K562 (cell line): Measurements from ENCODE around the gene SLC4A2. TPM values are rescaled to one million over a fixed set of nuclear protein-coding genes. Genes with fewer than 3 reads are reported as not detected.
A peak's percentile ranks its signal among the peaks of the same experiment; 100 is the strongest.

Experiments used
- CHD2 ChIP-seq: IDR thresholded peaks from 2 replicates; pipeline ENCODE4 v1.6.1; 2011; ENCODE audit warnings: low read depth, low read length
- E2F3 ChIP-seq: fragments of 250-450 bp; sonication (Bioruptor Pico); IDR thresholded peaks from 2 replicates; pipeline ENCODE4 v1.4.0; 2020; ENCODE audit warnings: mild to moderate bottlenecking
- EGR1 ChIP-seq: fragments of 450-650 bp; conservative IDR thresholded peaks from 2 replicates; pipeline ENCODE4 v1.6.1; 2017; ENCODE audit warnings: mild to moderate bottlenecking
- HSF4 ChIP-seq: fragments of 250-450 bp; sonication (Bioruptor Pico); IDR thresholded peaks from 2 replicates; pipeline ENCODE4 v2.1.2; 2022; ENCODE audit warnings: mild to moderate bottlenecking, moderate library complexity, borderline replicate concordance
- KAT2B ChIP-seq: IDR thresholded peaks from one replicate; pipeline ENCODE4 v1.6.1; 2012; ENCODE audit warnings: low read depth, mild to moderate bottlenecking, control low read depth, inconsistent platforms, low read length, moderate library complexity
- NELFE ChIP-seq: IDR thresholded peaks from 2 replicates; pipeline ENCODE4 v1.6.1; 2011; ENCODE audit warnings: mild to moderate bottlenecking; ENCODE audit not compliant: insufficient read depth, insufficient read length
- NFATC3 ChIP-seq: fragments of 450-650 bp; IDR thresholded peaks from 2 replicates; pipeline ENCODE4 v1.6.1; 2017; ENCODE audit warnings: mild to moderate bottlenecking
- ZC3H11A ChIP-seq: IDR thresholded peaks from 2 replicates; pipeline ENCODE4 v1.6.1; 2012; ENCODE audit warnings: low read depth, low read length, improper control_type of control experiment
- ZFPM2 ChIP-seq: fragments of 250-450 bp; sonication (Bioruptor Pico); IDR thresholded peaks from 2 replicates; pipeline ENCODE4 v1.5.1; 2022; ENCODE audit warnings: mild to moderate bottlenecking
- ZKSCAN8 ChIP-seq: fragments of 200-800 bp; sonication (Bioruptor generic); IDR thresholded peaks from 2 replicates; pipeline ENCODE4 v1.6.1; 2016; ENCODE audit warnings: missing genetic modification characterization, missing compliant biosample characterization
- ZNF23 ChIP-seq: fragments of 250-450 bp; sonication (Bioruptor Pico); IDR thresholded peaks from 2 replicates; pipeline ENCODE4 v1.4.0; 2020; ENCODE audit warnings: mild to moderate bottlenecking
- ZNF41 ChIP-seq: fragments of 250-450 bp; sonication (Bioruptor Pico); conservative IDR thresholded peaks from 2 replicates; pipeline ENCODE4 v1.4.0; 2020; ENCODE audit warnings: mild to moderate bottlenecking
- ZNF561 ChIP-seq: fragments of 450-650 bp; formaldehyde crosslinking; conservative IDR thresholded peaks from 2 replicates; pipeline ENCODE4 v1.4.0; 2020; ENCODE audit warnings: mild to moderate bottlenecking, moderate library complexity
- ZNF695 ChIP-seq: fragments of 450-650 bp; formaldehyde crosslinking; IDR thresholded peaks from 2 replicates; pipeline ENCODE4 v1.4.0; 2020; ENCODE audit warnings: mild to moderate bottlenecking, moderate library complexity
- polyA plus RNA-seq, 8 experiments: library from polyadenylated mRNA; depleted of rRNA in 4 of 8; stranded (reverse) in 5 of 8; unstranded in 3 of 8; fragments of >200 nt; fragmentation: Nextera tagmentation in 2 of 8; fragmentation: Illumina TruSeq in 1 of 8; extraction: Ambion mirVana in 2 of 8; extraction: Trizol in 1 of 8; gene quantifications; 2 replicates each; pipeline versions ENCODE4 v1.2.1 to v1.2.3, GENCODE V29; 2011 to 2014; ENCODE audit warnings: inconsistent platforms in 1 of 8, missing spikeins in 1 of 8
- total RNA-seq, 7 experiments: library from RNA; depleted of rRNA in 6 of 7; stranded (reverse); fragments of >200 nt in 6 of 7; fragmentation: Illumina TruSeq in 2 of 7; extraction: Trizol in 2 of 7; gene quantifications; 2 replicates each; pipeline versions ENCODE4 v1.2.1 to v1.2.3, GENCODE V29; 2011 to 2021; ENCODE audit warnings: low replicate concordance in 1 of 7
- TF ChIP-seq, protein P1 (sequence below): IDR thresholded peaks from 3 replicates; pipeline ENCODE4 v1.6.1; 2011; ENCODE audit warnings: borderline replicate concordance, mild to moderate bottlenecking; ENCODE audit not compliant: insufficient read length, insufficient read depth
- TF ChIP-seq, protein P2 (sequence below): fragments of 450-650 bp; IDR thresholded peaks from 2 replicates; pipeline ENCODE4 v1.7.1; 2018; ENCODE audit warnings: mild to moderate bottlenecking, low read depth; ENCODE audit not compliant: partially characterized antibody
- TF ChIP-seq, protein P3 (sequence below): fragments of 250-450 bp; sonication (Bioruptor Pico); IDR thresholded peaks from 2 replicates; pipeline ENCODE4 v1.8.0; 2022; ENCODE audit warnings: moderate library complexity, mild to moderate bottlenecking, inconsistent platforms
- TF ChIP-seq, protein P4 (sequence below), 3 experiments: IDR thresholded peaks in 2 of 3; conservative IDR thresholded peaks in 1 of 3; 2 replicates each; pipeline ENCODE4 v1.5.1; 2011 to 2012; ENCODE audit warnings: low read length in 3 of 3, mild to moderate bottlenecking in 3 of 3, control low read depth in 2 of 3, improper control_type of control experiment in 1 of 3, inconsistent platforms in 1 of 3, low read depth in 1 of 3, mixed read lengths in 1 of 3, moderate library complexity in 1 of 3; ENCODE audit not compliant: insufficient read depth in 2 of 3

Gene SLC4A2
- total and polyA plus RNA-seq, 9 of the 15 experiments (the other 6 are each of a cell fraction or from before 2014, with no cell fraction given), result 11.4 to 375 (median 130) TPM

DNA sequence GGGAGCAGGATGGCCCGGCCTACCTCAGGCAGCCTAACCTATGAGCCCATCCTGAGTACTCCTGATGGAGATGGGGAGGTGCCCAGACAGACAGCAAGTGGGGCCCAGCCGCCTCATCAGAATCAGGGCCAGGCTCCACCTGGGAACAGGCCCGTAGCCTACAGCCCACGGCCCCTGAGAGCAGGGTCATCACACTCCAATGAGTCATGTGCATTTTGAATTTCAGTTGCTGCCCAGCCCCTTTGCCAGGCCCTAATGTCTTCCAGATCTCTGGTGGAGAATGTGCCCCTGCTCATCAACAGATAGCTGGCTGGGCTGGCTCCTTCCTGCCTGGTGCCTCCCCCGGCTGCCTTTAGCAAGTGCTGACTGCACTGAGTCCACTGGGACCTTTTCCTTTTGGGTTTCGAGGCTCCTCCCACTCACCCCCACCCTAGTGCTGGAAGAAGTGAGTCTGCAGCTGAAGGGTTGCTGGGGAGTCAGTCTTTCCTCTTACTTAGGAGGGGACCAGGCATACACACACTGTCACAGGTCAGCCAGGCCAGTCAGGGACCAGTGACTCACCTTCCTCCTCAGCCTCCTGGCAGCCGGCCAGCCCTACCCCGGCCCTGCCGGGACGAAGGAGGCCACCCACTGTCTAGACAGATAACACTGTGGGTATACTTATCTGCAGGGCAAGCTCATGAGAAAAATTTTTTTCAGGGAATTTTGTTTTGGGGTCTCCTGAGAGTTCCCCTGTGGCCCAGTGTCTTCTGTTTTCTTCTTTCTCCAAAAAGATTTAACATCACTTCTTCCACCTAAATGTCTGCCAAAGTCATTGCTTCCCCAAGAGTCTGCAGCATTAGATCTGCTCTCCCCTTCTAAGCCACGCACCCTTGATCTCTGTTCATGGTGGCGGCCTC lies 20.2 kb upstream of the SLC4A2 start (continued):
- TF ChIP-seq NELFE, result no peak
- no peak; the same call in 1 of the 2 replicates for TF ChIP-seq CHD2
- TF ChIP-seq ZKSCAN8 (CRISPR knock-in tag), result no peak
- TF ChIP-seq, protein P1, sequence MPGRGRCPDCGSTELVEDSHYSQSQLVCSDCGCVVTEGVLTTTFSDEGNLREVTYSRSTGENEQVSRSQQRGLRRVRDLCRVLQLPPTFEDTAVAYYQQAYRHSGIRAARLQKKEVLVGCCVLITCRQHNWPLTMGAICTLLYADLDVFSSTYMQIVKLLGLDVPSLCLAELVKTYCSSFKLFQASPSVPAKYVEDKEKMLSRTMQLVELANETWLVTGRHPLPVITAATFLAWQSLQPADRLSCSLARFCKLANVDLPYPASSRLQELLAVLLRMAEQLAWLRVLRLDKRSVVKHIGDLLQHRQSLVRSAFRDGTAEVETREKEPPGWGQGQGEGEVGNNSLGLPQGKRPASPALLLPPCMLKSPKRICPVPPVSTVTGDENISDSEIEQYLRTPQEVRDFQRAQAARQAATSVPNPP, result no peak
- TF ChIP-seq ZFPM2, result no peak
- TF ChIP-seq, protein P2, sequence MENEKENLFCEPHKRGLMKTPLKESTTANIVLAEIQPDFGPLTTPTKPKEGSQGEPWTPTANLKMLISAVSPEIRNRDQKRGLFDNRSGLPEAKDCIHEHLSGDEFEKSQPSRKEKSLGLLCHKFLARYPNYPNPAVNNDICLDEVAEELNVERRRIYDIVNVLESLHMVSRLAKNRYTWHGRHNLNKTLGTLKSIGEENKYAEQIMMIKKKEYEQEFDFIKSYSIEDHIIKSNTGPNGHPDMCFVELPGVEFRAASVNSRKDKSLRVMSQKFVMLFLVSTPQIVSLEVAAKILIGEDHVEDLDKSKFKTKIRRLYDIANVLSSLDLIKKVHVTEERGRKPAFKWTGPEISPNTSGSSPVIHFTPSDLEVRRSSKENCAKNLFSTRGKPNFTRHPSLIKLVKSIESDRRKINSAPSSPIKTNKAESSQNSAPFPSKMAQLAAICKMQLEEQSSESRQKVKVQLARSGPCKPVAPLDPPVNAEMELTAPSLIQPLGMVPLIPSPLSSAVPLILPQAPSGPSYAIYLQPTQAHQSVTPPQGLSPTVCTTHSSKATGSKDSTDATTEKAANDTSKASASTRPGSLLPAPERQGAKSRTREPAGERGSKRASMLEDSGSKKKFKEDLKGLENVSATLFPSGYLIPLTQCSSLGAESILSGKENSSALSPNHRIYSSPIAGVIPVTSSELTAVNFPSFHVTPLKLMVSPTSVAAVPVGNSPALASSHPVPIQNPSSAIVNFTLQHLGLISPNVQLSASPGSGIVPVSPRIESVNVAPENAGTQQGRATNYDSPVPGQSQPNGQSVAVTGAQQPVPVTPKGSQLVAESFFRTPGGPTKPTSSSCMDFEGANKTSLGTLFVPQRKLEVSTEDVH, result peak; percentile 28
- 0 out of 2 replicates have a peak, but pooled peaks have one; percentile 19 for TF ChIP-seq ZNF41 (CRISPR knock-in tag)
- TF ChIP-seq, protein P3, sequence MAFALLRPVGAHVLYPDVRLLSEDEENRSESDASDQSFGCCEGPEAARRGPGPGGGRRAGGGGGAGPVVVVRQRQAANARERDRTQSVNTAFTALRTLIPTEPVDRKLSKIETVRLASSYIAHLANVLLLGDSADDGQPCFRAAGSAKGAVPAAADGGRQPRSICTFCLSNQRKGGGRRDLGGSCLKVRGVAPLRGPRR (CRISPR knock-in tag), result no peak
- no peak for TF ChIP-seq KAT2B
- no peak for TF ChIP-seq ZNF561 (CRISPR knock-in tag)
- TF ChIP-seq, protein P4, sequence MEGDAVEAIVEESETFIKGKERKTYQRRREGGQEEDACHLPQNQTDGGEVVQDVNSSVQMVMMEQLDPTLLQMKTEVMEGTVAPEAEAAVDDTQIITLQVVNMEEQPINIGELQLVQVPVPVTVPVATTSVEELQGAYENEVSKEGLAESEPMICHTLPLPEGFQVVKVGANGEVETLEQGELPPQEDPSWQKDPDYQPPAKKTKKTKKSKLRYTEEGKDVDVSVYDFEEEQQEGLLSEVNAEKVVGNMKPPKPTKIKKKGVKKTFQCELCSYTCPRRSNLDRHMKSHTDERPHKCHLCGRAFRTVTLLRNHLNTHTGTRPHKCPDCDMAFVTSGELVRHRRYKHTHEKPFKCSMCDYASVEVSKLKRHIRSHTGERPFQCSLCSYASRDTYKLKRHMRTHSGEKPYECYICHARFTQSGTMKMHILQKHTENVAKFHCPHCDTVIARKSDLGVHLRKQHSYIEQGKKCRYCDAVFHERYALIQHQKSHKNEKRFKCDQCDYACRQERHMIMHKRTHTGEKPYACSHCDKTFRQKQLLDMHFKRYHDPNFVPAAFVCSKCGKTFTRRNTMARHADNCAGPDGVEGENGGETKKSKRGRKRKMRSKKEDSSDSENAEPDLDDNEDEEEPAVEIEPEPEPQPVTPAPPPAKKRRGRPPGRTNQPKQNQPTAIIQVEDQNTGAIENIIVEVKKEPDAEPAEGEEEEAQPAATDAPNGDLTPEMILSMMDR (IDR thresholded peaks at IDR 0.05 in 2 of 3, conservative IDR thresholded peaks at IDR 0.05 in 1 of 3; ENCODE audit: insufficient read depth in 2 of 3, low read depth in 1 of 3, low read length in 3 of 3), result peak in 1 of 3 experiments; percentile 7; a peak in 1 of 6 replicates
- TF ChIP-seq ZNF23 (CRISPR knock-in tag), result no peak
- peak; percentile 97 for TF ChIP-seq NFATC3
- TF ChIP-seq EGR1, result no peak; the same call in none of the 2 replicates
- TF ChIP-seq ZC3H11A, result no peak
- TF ChIP-seq ZNF695 (CRISPR knock-in tag), result no peak
- TF ChIP-seq E2F3 (CRISPR knock-in tag), result no peak
- TF ChIP-seq HSF4 (CRISPR knock-in tag), result no peak
